Measurements from ENCODE around the gene RPTOR. TPM values are rescaled to one million over a fixed set of nuclear protein-coding genes. Genes with fewer than 3 reads are reported as not detected.

Gene RPTOR
- total RNA-seq, 1 donor from 2014 or later, result 32.0 TPM

- peaks cover 28% of the 10 kb centered on the region for H4K20me1 ChIP-seq (ENCODE audit: insufficient read depth, low read length)
- H3K4me3 Mint-ChIP-seq (ENCODE audit: unreplicated experiment), result no peak overlapping the region
- no peaks in the 10 kb centered on the region for H3K36me3 ChIP-seq (ENCODE audit: insufficient read depth, low read length)
- no peak overlapping the region for H3K4me3 ChIP-seq (ENCODE audit: insufficient read depth, low read depth, low read length)
- no peak overlapping the region for H3K27ac Mint-ChIP-seq (ENCODE audit: unreplicated experiment)
- no peaks in the 10 kb centered on the region for H3K27me3 ChIP-seq (ENCODE audit: insufficient read depth, low read length)
- peaks cover 17% of the 10 kb centered on the region for H3K4me1 Mint-ChIP-seq (ENCODE audit: low read depth, unreplicated experiment)
- no peak overlapping the region for H3K9ac ChIP-seq (ENCODE audit: low read length)
- no peak overlapping the region for H2AFZ ChIP-seq (ENCODE audit: low read depth, low read length)
- H3K36me3 Mint-ChIP-seq (ENCODE audit: low read depth, unreplicated experiment), result peaks cover 4% of the 10 kb centered on the region
- no peak overlapping the region for H3K4me2 ChIP-seq (ENCODE audit: low read length)
- peaks cover 33% of the 10 kb centered on the region for H3K79me2 ChIP-seq (ENCODE audit: insufficient read depth, low read length)
- FAIRE-seq (no peak), DNase-seq (ENCODE audit: low read depth) (no peak)
- TF ChIP-seq, protein P1, sequence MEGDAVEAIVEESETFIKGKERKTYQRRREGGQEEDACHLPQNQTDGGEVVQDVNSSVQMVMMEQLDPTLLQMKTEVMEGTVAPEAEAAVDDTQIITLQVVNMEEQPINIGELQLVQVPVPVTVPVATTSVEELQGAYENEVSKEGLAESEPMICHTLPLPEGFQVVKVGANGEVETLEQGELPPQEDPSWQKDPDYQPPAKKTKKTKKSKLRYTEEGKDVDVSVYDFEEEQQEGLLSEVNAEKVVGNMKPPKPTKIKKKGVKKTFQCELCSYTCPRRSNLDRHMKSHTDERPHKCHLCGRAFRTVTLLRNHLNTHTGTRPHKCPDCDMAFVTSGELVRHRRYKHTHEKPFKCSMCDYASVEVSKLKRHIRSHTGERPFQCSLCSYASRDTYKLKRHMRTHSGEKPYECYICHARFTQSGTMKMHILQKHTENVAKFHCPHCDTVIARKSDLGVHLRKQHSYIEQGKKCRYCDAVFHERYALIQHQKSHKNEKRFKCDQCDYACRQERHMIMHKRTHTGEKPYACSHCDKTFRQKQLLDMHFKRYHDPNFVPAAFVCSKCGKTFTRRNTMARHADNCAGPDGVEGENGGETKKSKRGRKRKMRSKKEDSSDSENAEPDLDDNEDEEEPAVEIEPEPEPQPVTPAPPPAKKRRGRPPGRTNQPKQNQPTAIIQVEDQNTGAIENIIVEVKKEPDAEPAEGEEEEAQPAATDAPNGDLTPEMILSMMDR (IDR thresholded peaks at IDR 0.05; ENCODE audit: insufficient read depth, low read depth, low read length), result no peak
- TF ChIP-seq EZH2 (IDR thresholded peaks at IDR 0.05; ENCODE audit: insufficient read depth, low read length), result no peak
- peaks cover 19% of the 10 kb centered on the region for H3K4me1 ChIP-seq (ENCODE audit: insufficient read depth, low read length)
- H3K9me3 ChIP-seq (ENCODE audit: insufficient read depth, low read depth, low read length), result no peaks in the 10 kb centered on the region
- H3K27me3 Mint-ChIP-seq (ENCODE audit: low read depth, unreplicated experiment), result no peaks in the 10 kb centered on the region
- no peaks in the 10 kb centered on the region for H3K9me3 Mint-ChIP-seq (ENCODE audit: unreplicated experiment)
- no peak overlapping the region for H3K27ac ChIP-seq (ENCODE audit: low read depth, low read length)
Measured at GRCh38 chr17:80681215-80681614, 136.6 kb downstream of the RPTOR start.

DNA sequence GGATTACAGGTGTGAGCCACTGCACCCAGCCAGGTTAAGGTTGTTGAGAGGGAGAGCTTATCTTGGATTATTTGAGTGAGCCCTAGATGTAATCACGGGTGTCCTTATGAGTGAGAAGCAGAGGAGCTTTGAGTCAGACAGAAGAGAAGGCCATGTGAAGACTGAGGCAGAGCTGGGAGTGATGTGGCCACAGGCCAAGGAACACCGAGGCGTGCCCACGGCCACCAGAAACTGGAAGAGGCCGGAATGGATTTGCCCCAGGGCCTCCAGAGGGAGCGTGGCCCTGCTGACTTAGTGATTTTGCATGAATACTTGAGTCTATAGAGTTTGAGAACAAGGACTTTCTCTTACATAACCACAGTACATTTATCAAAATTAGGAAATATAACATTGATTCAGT is 137.7 kb downstream of the RPTOR start:
- TF ChIP-seq EZH2 (IDR thresholded peaks at IDR 0.05; ENCODE audit: insufficient read depth, low read length), result no peak
- TF ChIP-seq, protein P1 (IDR thresholded peaks at IDR 0.05; ENCODE audit: insufficient read depth, low read depth, low read length), result no peak
- peaks cover 19% of the 10 kb centered on the region for H3K4me1 ChIP-seq (ENCODE audit: insufficient read depth, low read length)
- no peak overlapping the region for H3K9ac ChIP-seq (ENCODE audit: low read length)
- no peaks in the 10 kb centered on the region for H3K9me3 ChIP-seq (ENCODE audit: insufficient read depth, low read depth, low read length)
- peaks cover 27% of the 10 kb centered on the region for H4K20me1 ChIP-seq (ENCODE audit: insufficient read depth, low read length)
- H3K9me3 Mint-ChIP-seq (ENCODE audit: unreplicated experiment), result no peaks in the 10 kb centered on the region
- H3K36me3 Mint-ChIP-seq (ENCODE audit: low read depth, unreplicated experiment), result peaks cover 4% of the 10 kb centered on the region
- no peak overlapping the region for H3K27ac Mint-ChIP-seq (ENCODE audit: unreplicated experiment)
- no peaks in the 10 kb centered on the region for H3K27me3 Mint-ChIP-seq (ENCODE audit: low read depth, unreplicated experiment)
- H3K4me3 ChIP-seq (ENCODE audit: insufficient read depth, low read depth, low read length), result no peak overlapping the region
- DNase-seq (ENCODE audit: low read depth), result no peak
- no peaks in the 10 kb centered on the region for H3K36me3 ChIP-seq (ENCODE audit: insufficient read depth, low read length)
- no peak overlapping the region for H2AFZ ChIP-seq (ENCODE audit: low read depth, low read length)
- H3K4me2 ChIP-seq (ENCODE audit: low read length), result no peak overlapping the region
- no peaks in the 10 kb centered on the region for H3K27me3 ChIP-seq (ENCODE audit: insufficient read depth, low read length)
- no peak overlapping the region for H3K27ac ChIP-seq (ENCODE audit: low read depth, low read length)
- peaks cover 22% of the 10 kb centered on the region for H3K79me2 ChIP-seq (ENCODE audit: insufficient read depth, low read length)
- FAIRE-seq, result no peak
- H3K4me1 Mint-ChIP-seq (ENCODE audit: low read depth, unreplicated experiment), result peaks cover 17% of the 10 kb centered on the region
- no peak overlapping the region for H3K4me3 Mint-ChIP-seq (ENCODE audit: unreplicated experiment)

DNA sequence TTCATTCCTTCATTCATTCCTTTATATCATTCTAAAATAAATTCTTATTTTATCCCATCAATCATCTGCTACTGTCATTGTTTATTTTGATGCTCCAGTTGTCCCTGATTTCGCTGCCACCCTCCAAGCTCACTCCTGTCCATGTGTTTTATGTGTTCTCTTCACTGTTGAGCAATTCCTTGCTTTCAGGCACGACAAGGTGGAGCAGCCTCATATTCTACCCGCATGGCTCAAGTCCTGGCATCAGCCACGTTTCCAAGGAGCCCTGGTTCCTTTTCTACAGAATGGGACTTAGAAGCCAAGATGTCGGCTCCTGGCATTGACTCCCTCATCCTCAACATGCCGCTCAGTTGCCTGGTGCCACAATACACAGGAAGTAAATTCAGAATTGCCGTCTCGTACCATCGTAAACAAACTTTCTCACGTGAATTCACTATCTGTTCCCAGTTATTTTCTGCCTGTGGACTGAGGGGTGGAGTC is 139.0 kb downstream of the RPTOR start:
- peaks cover 15% of the 10 kb centered on the region for H3K4me1 Mint-ChIP-seq (ENCODE audit: low read depth, unreplicated experiment)
- H3K9me3 Mint-ChIP-seq (ENCODE audit: unreplicated experiment), result peaks cover 1% of the 10 kb centered on the region
- TF ChIP-seq, protein P1 (IDR thresholded peaks at IDR 0.05; ENCODE audit: insufficient read depth, low read depth, low read length), result no peak
- no peak for TF ChIP-seq EZH2 (IDR thresholded peaks at IDR 0.05; ENCODE audit: insufficient read depth, low read length)
- Histone ChIP-seq H3K4me3 (ENCODE audit: insufficient read depth, low read depth, low read length) (no peak overlapping the region), H3K36me3 (ENCODE audit: insufficient read depth, low read length) (no peaks in the 10 kb centered on the region), H2AFZ (ENCODE audit: low read depth, low read length) (no peak overlapping the region), H3K79me2 (ENCODE audit: insufficient read depth, low read length) (peaks cover 17% of the 10 kb centered on the region), H3K9me3 (ENCODE audit: insufficient read depth, low read depth, low read length) (no peaks in the 10 kb centered on the region), H3K4me2 (ENCODE audit: low read length) (no peak overlapping the region), H3K27ac (ENCODE audit: low read depth, low read length) (no peak overlapping the region), H3K4me1 (ENCODE audit: insufficient read depth, low read length) (peaks cover 12% of the 10 kb centered on the region), H4K20me1 (ENCODE audit: insufficient read depth, low read length) (peaks cover 24% of the 10 kb centered on the region), H3K27me3 (ENCODE audit: insufficient read depth, low read length) (no peaks in the 10 kb centered on the region), H3K9ac (ENCODE audit: low read length) (no peak overlapping the region)
- no peak overlapping the region for H3K27ac Mint-ChIP-seq (ENCODE audit: unreplicated experiment)
- H3K36me3 Mint-ChIP-seq (ENCODE audit: low read depth, unreplicated experiment), result peaks cover 9% of the 10 kb centered on the region
- FAIRE-seq (no peak), DNase-seq (ENCODE audit: low read depth) (no peak)
- H3K27me3 Mint-ChIP-seq (ENCODE audit: low read depth, unreplicated experiment), result no peaks in the 10 kb centered on the region
- H3K4me3 Mint-ChIP-seq (ENCODE audit: unreplicated experiment), result no peak overlapping the region
